ENCODE measurements around the gene ADGRA1.

DNA sequence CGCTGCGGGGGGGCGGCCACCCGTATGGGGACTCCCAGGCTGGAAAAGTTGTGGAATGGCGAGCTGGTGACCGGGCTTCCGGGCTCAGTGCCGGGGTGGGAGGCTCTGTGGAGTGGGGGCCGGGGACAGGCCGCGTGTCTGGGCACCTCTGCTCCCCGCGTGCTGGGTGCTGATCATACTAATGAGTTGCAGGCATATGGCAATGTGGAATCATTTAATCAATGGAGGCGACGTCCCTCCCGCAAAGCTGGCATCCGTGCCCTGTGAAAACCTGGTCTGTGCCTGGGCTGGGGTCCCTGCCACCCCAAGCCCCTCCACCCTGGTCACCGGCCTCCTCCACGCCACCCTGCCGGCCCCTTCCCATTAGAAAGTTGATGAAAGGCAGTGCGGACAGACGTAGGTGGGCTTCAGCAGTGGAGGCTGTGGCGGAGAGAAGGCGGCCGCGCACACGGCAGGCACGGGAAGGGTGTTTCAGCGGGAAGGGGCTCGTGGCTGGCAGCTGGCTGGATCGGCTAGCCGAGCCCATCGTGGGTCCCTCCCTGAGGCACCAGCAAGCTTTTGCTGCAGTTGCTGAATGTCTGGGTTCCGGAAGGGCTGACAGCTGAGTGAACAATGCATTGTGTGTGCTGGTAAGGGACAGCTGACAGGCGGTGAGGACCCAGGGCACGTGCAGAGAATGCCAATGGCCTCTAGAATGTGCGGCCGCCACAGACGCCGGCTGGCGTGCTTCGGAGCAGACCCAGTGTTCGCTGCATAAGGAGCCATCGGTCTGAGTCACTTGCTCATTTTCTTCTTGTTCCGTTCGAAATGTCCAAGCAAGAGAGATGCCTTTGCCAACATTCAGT, 1.5 kb downstream of the ADGRA1 start:
- TF ChIP-seq, protein P1, sequence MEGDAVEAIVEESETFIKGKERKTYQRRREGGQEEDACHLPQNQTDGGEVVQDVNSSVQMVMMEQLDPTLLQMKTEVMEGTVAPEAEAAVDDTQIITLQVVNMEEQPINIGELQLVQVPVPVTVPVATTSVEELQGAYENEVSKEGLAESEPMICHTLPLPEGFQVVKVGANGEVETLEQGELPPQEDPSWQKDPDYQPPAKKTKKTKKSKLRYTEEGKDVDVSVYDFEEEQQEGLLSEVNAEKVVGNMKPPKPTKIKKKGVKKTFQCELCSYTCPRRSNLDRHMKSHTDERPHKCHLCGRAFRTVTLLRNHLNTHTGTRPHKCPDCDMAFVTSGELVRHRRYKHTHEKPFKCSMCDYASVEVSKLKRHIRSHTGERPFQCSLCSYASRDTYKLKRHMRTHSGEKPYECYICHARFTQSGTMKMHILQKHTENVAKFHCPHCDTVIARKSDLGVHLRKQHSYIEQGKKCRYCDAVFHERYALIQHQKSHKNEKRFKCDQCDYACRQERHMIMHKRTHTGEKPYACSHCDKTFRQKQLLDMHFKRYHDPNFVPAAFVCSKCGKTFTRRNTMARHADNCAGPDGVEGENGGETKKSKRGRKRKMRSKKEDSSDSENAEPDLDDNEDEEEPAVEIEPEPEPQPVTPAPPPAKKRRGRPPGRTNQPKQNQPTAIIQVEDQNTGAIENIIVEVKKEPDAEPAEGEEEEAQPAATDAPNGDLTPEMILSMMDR (IDR thresholded peaks at IDR 0.05) = no peak
- no peak for TF ChIP-seq POLR2AphosphoS5 (IDR thresholded peaks at IDR 0.05)
- no peak for TF ChIP-seq POLR2A (IDR thresholded peaks at IDR 0.05)
- TF ChIP-seq EP300 (IDR thresholded peaks at IDR 0.05) = no peak
